K562 (cell line): ENCODE measurements around the gene PHF10. TPM values are rescaled to one million over a fixed set of nuclear protein-coding genes. Genes with fewer than 3 reads are reported as not detected.
A peak's percentile ranks its signal among the peaks of the same experiment; 100 is the strongest.

Source experiments
- CBX5 ChIP-seq: IDR thresholded peaks from 2 replicates; pipeline ENCODE4 v1.6.1; 2014; ENCODE audit warnings: low read depth, borderline replicate concordance
- HMG20B ChIP-seq: fragments of 250-450 bp; sonication (Bioruptor Pico); IDR thresholded peaks from 2 replicates; pipeline ENCODE4 v1.5.0; 2021; ENCODE audit warnings: mild to moderate bottlenecking
- ILK ChIP-seq: fragments of 450-650 bp; IDR thresholded peaks from 2 replicates; pipeline ENCODE4 v1.6.1; 2016; ENCODE audit warnings: missing genetic modification characterization, low read depth, mild to moderate bottlenecking, missing compliant biosample characterization, moderate library complexity, borderline replicate concordance
- KLF16 ChIP-seq: IDR thresholded peaks from 2 replicates; pipeline ENCODE4 v1.6.1; 2016; ENCODE audit warnings: antibody characterized with exemption
- PHB2 ChIP-seq: fragments of 450-650 bp; IDR thresholded peaks from 2 replicates; pipeline ENCODE4 v1.6.1; 2017; ENCODE audit warnings: low read depth
- ZBTB1 ChIP-seq: sonication (generic); formaldehyde crosslinking; IDR thresholded peaks from 2 replicates; pipeline ENCODE4 v1.8.1; 2023; ENCODE audit warnings: missing genetic modification reagents, low read depth, mild to moderate bottlenecking, borderline replicate concordance
- ZC3H11A ChIP-seq: IDR thresholded peaks from 2 replicates; pipeline ENCODE4 v1.6.1; 2012; ENCODE audit warnings: low read depth, low read length, improper control_type of control experiment
- ZNF695 ChIP-seq: fragments of 450-650 bp; formaldehyde crosslinking; IDR thresholded peaks from 2 replicates; pipeline ENCODE4 v1.4.0; 2020; ENCODE audit warnings: mild to moderate bottlenecking, moderate library complexity
- polyA plus RNA-seq, 8 experiments: library from polyadenylated mRNA; depleted of rRNA in 4 of 8; stranded (reverse) in 5 of 8; unstranded in 3 of 8; fragments of >200 nt; fragmentation: Nextera tagmentation in 2 of 8; fragmentation: Illumina TruSeq in 1 of 8; extraction: Ambion mirVana in 2 of 8; extraction: Trizol in 1 of 8; gene quantifications; 2 replicates each; pipeline versions ENCODE4 v1.2.1 to v1.2.3, GENCODE V29; 2011 to 2014; ENCODE audit warnings: inconsistent platforms in 1 of 8, missing spikeins in 1 of 8
- total RNA-seq, 7 experiments: library from RNA; depleted of rRNA in 6 of 7; stranded (reverse); fragments of >200 nt in 6 of 7; fragmentation: Illumina TruSeq in 2 of 7; extraction: Trizol in 2 of 7; gene quantifications; 2 replicates each; pipeline versions ENCODE4 v1.2.1 to v1.2.3, GENCODE V29; 2011 to 2021; ENCODE audit warnings: low replicate concordance in 1 of 7
- TF ChIP-seq, protein P1 (sequence below): sonication (generic); formaldehyde crosslinking; IDR thresholded peaks from 2 replicates; pipeline ENCODE4 v1.8.1; 2023; ENCODE audit warnings: mild to moderate bottlenecking, missing genetic modification reagents, moderate library complexity
- TF ChIP-seq, protein P2 (sequence below): fragments of 250-450 bp; sonication (Bioruptor Pico); IDR thresholded peaks from 2 replicates; pipeline ENCODE4 v1.5.0; 2020; ENCODE audit warnings: mild to moderate bottlenecking
- TF ChIP-seq, protein P3 (sequence below): fragments of 200-600 bp; sonication (generic); IDR thresholded peaks from one replicate; pipeline ENCODE4 v1.6.1; 2012; ENCODE audit warnings: mild to moderate bottlenecking, low read depth, low read length, inconsistent platforms
- TF ChIP-seq, protein P4 (sequence below): fragments of 250-450 bp; sonication (Bioruptor Pico); IDR thresholded peaks from 2 replicates; pipeline ENCODE4 v1.8.0; 2021; ENCODE audit warnings: borderline replicate concordance, mild to moderate bottlenecking, moderate library complexity; ENCODE audit not compliant: poor library complexity, severe bottlenecking

Gene PHF10
- total and polyA plus RNA-seq, 9 of the 15 experiments (the other 6 are each of a cell fraction or from before 2014, with no cell fraction given), result 23.9 to 88.9 (median 46.0) TPM

DNA sequence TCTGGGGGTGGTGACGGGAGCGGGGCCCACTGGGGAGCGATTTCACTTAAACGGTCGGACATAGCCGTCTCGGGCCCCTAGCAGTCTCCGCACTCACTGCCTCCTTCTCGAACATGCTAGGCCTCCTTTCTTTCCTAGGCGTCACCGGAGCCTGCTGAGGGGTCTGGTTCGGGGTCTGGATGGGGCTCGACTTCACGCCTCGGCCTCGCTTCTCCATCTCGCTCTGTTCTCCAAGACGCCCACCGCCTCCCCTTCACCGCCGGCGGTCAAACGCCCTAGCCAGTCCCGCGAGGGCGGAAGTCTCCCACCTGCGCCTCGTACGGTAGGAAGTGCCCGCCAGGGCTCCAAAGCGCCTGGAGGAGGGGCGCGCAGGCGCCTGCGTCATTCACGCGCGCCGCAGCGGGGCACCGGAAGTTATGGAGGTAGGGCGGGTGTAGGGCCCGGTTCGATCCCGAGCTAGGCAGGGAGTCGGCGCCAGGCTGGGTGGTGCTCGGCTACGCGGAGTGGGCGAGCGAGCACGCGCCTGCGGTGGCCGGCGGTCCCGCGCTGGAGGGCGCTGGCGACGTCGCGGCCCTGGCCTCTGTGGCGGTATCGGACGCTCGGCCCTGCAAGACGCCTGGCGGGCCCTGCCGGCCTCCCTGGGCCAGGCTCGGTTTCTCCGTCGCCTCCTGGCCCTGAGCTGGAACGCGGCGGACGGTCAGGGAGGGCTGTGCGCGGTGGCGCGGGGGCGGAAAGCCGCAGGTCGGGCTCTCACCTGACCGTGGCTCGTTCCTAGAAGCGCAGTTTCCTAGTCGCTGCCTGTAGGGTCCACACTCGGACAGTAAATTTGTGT is 27.2 kb upstream of the PHF10 start, which contains the start of the genes DYNLT2 and ERMARD (continued):
- TF ChIP-seq, protein P1, sequence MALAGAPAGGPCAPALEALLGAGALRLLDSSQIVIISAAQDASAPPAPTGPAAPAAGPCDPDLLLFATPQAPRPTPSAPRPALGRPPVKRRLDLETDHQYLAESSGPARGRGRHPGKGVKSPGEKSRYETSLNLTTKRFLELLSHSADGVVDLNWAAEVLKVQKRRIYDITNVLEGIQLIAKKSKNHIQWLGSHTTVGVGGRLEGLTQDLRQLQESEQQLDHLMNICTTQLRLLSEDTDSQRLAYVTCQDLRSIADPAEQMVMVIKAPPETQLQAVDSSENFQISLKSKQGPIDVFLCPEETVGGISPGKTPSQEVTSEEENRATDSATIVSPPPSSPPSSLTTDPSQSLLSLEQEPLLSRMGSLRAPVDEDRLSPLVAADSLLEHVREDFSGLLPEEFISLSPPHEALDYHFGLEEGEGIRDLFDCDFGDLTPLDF (CRISPR knock-in tag), result no peak; the same call in 1 of the 2 replicates
- TF ChIP-seq HMG20B (CRISPR knock-in tag), result no peak
- TF ChIP-seq, protein P2, sequence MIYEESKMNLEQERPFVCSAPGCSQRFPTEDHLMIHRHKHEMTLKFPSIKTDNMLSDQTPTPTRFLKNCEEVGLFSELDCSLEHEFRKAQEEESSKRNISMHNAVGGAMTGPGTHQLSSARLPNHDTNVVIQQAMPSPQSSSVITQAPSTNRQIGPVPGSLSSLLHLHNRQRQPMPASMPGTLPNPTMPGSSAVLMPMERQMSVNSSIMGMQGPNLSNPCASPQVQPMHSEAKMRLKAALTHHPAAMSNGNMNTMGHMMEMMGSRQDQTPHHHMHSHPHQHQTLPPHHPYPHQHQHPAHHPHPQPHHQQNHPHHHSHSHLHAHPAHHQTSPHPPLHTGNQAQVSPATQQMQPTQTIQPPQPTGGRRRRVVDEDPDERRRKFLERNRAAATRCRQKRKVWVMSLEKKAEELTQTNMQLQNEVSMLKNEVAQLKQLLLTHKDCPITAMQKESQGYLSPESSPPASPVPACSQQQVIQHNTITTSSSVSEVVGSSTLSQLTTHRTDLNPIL (CRISPR knock-in tag), result no peak
- TF ChIP-seq, protein P3, sequence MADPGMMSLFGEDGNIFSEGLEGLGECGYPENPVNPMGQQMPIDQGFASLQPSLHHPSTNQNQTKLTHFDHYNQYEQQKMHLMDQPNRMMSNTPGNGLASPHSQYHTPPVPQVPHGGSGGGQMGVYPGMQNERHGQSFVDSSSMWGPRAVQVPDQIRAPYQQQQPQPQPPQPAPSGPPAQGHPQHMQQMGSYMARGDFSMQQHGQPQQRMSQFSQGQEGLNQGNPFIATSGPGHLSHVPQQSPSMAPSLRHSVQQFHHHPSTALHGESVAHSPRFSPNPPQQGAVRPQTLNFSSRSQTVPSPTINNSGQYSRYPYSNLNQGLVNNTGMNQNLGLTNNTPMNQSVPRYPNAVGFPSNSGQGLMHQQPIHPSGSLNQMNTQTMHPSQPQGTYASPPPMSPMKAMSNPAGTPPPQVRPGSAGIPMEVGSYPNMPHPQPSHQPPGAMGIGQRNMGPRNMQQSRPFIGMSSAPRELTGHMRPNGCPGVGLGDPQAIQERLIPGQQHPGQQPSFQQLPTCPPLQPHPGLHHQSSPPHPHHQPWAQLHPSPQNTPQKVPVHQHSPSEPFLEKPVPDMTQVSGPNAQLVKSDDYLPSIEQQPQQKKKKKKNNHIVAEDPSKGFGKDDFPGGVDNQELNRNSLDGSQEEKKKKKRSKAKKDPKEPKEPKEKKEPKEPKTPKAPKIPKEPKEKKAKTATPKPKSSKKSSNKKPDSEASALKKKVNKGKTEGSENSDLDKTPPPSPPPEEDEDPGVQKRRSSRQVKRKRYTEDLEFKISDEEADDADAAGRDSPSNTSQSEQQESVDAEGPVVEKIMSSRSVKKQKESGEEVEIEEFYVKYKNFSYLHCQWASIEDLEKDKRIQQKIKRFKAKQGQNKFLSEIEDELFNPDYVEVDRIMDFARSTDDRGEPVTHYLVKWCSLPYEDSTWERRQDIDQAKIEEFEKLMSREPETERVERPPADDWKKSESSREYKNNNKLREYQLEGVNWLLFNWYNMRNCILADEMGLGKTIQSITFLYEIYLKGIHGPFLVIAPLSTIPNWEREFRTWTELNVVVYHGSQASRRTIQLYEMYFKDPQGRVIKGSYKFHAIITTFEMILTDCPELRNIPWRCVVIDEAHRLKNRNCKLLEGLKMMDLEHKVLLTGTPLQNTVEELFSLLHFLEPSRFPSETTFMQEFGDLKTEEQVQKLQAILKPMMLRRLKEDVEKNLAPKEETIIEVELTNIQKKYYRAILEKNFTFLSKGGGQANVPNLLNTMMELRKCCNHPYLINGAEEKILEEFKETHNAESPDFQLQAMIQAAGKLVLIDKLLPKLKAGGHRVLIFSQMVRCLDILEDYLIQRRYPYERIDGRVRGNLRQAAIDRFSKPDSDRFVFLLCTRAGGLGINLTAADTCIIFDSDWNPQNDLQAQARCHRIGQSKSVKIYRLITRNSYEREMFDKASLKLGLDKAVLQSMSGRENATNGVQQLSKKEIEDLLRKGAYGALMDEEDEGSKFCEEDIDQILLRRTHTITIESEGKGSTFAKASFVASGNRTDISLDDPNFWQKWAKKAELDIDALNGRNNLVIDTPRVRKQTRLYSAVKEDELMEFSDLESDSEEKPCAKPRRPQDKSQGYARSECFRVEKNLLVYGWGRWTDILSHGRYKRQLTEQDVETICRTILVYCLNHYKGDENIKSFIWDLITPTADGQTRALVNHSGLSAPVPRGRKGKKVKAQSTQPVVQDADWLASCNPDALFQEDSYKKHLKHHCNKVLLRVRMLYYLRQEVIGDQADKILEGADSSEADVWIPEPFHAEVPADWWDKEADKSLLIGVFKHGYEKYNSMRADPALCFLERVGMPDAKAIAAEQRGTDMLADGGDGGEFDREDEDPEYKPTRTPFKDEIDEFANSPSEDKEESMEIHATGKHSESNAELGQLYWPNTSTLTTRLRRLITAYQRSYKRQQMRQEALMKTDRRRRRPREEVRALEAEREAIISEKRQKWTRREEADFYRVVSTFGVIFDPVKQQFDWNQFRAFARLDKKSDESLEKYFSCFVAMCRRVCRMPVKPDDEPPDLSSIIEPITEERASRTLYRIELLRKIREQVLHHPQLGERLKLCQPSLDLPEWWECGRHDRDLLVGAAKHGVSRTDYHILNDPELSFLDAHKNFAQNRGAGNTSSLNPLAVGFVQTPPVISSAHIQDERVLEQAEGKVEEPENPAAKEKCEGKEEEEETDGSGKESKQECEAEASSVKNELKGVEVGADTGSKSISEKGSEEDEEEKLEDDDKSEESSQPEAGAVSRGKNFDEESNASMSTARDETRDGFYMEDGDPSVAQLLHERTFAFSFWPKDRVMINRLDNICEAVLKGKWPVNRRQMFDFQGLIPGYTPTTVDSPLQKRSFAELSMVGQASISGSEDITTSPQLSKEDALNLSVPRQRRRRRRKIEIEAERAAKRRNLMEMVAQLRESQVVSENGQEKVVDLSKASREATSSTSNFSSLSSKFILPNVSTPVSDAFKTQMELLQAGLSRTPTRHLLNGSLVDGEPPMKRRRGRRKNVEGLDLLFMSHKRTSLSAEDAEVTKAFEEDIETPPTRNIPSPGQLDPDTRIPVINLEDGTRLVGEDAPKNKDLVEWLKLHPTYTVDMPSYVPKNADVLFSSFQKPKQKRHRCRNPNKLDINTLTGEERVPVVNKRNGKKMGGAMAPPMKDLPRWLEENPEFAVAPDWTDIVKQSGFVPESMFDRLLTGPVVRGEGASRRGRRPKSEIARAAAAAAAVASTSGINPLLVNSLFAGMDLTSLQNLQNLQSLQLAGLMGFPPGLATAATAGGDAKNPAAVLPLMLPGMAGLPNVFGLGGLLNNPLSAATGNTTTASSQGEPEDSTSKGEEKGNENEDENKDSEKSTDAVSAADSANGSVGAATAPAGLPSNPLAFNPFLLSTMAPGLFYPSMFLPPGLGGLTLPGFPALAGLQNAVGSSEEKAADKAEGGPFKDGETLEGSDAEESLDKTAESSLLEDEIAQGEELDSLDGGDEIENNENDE, result no peak
- TF ChIP-seq, protein P4, sequence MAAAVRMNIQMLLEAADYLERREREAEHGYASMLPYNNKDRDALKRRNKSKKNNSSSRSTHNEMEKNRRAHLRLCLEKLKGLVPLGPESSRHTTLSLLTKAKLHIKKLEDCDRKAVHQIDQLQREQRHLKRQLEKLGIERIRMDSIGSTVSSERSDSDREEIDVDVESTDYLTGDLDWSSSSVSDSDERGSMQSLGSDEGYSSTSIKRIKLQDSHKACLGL (CRISPR knock-in tag), result no peak
- no peak for TF ChIP-seq ZNF695
- TF ChIP-seq KLF16, result no peak
- no peak for TF ChIP-seq ILK (tag)
- peak; percentile 83; the same call in 1 of the 2 replicates for TF ChIP-seq ZC3H11A
- TF ChIP-seq PHB2, result no peak
- peak; percentile 37; the same call in 1 of the 2 replicates for TF ChIP-seq CBX5
- TF ChIP-seq ZBTB1 (CRISPR knock-in tag), result peak; percentile 85; the same call in 1 of the 2 replicates
